Naive thymus-derived CD8-positive, alpha-beta T cell (primary cell): Measurements from ENCODE around the gene SPRY2. TPM values are rescaled to one million over a fixed set of nuclear protein-coding genes. Genes with fewer than 3 reads are reported as not detected.

Experiments used
- ATAC-seq, 2 donors: fragments of 150-1000 bp; cut with Tn5 transposase in 1 of 2; sonication (Bioruptor Pico), chemical (Tn5 transposase) in 1 of 2; 1 replicate in 1 of 2; 2 replicates in 1 of 2; pipeline ENCODE4 v1.10.0; 2021; ENCODE audit warnings: mild to moderate bottlenecking in 2 of 2, moderate library complexity in 2 of 2
- POLR2A ChIA-PET: fragments of 350-600 bp; sonication (Branson Sonifier 250); formaldehyde crosslinking; loops from one replicate; lab custom pipeline; 2021; ENCODE audit warnings: antibody characterized with exemption; lab: Charles Lee
- DNase-seq, 10 donors: peaks; one replicate each; pipeline versions ENCODE4 v3.0.0 to v3.0.0-alpha.2; 2020 to 2022
- H3K27ac Mint-ChIP-seq, 10 donors: one replicate each; pipeline ENCODE4 v1.8.0; 2020 to 2022; ENCODE audit warnings: mild to moderate bottlenecking in 10 of 10, mixed read lengths in 10 of 10, moderate library complexity in 4 of 10, inconsistent platforms in 1 of 10
- H3K27me3 Mint-ChIP-seq, 5 donors: one replicate each; pipeline ENCODE4 v1.8.0; 2021 to 2022; ENCODE audit warnings: mixed read lengths in 5 of 5
- H3K36me3 Mint-ChIP-seq, 3 donors: one replicate each; pipeline ENCODE4 v1.8.0; 2020 to 2022; ENCODE audit warnings: mixed read lengths in 3 of 3, mild to moderate bottlenecking in 2 of 3, inconsistent platforms in 1 of 3
- H3K4me1 Mint-ChIP-seq, 4 donors: one replicate each; pipeline ENCODE4 v1.8.0; 2021 to 2022; ENCODE audit warnings: mixed read lengths in 4 of 4
- H3K4me3 Mint-ChIP-seq, 10 donors: one replicate each; pipeline ENCODE4 v1.8.0; 2020 to 2022; ENCODE audit warnings: mild to moderate bottlenecking in 10 of 10, mixed read lengths in 10 of 10, moderate library complexity in 6 of 10, inconsistent platforms in 1 of 10
- H3K9me3 Mint-ChIP-seq, 9 donors: one replicate each; pipeline ENCODE4 v1.8.0; 2020 to 2022; ENCODE audit warnings: mixed read lengths in 9 of 9, mild to moderate bottlenecking in 3 of 9, inconsistent platforms in 1 of 9, moderate library complexity in 1 of 9
- polyA plus RNA-seq, 3 donors: library from polyadenylated mRNA; unstranded; fragments of 300-500 nt; fragmentation: Illumina TruSeq; gene quantifications; one replicate each; pipeline ENCODE4 v1.2.3, GENCODE V29; 2021
- total RNA-seq, 8 experiments: library from RNA in 2 of 8; stranded (reverse) in 2 of 8; gene quantifications; one replicate each; pipeline ENCODE4 v1.2.3 and lab custom pipeline; 2021 to 2026

SPRY2 gene, protein sequence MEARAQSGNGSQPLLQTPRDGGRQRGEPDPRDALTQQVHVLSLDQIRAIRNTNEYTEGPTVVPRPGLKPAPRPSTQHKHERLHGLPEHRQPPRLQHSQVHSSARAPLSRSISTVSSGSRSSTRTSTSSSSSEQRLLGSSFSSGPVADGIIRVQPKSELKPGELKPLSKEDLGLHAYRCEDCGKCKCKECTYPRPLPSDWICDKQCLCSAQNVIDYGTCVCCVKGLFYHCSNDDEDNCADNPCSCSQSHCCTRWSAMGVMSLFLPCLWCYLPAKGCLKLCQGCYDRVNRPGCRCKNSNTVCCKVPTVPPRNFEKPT
- total RNA-seq (under 1 TPM; 0.41 to 0.44 TPM), polyA plus RNA-seq (under 1 TPM in 2 of 3 donors, not detected in 1; 0.60 to 0.72 TPM), total RNA-seq (lab: John Stamatoyannopoulos, UW) (0 to 0.26 (median 0) reads per million in 6 experiments)

DNA sequence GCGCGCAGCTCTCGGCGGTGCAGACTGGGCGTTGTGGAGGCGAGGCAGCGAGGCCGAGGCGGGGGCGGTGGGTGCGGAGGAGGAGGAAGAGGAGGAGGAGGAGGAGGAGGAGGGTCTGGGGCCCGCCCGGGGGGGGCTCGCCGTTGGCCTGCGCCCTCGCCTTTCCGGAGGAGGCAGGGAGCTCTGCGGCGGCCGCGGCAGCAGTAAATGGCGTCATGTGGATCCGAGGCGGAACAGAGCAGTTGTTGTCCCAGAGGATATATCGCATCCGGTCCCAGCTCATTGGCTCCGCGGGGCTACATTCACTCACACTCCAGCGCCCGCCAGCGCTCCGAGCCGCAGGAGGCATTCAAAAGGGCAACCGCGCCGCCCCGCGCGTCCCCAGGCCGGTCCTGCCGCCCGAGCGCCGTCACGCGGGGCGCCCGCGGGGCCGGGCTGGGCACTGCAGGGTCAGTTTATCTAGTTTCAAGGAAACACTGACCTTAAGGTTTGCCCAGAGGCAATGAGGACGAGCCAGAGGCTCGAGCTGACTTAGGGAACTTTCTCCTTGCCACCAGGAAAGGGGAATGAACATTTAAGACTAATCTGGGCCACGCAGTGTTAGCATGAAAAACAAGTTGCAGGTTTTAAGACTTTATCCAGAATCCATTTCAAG lies at the start of gene SPRY2:
Gene SPRY2 (minus strand): TSS at position 26 of the 655 bp plus-strand sequence. CDS start 3,421 bp downstream, outside the sequence.
- Mint-ChIP-seq H3K9me3 (no peaks in the 10 kb centered on the region), H3K27me3 (peaks cover 9 to 45% (median 32%) of the 10 kb centered on the region in 5 donors)
- POLR2A ChIA-PET: no interaction called here

DNA sequence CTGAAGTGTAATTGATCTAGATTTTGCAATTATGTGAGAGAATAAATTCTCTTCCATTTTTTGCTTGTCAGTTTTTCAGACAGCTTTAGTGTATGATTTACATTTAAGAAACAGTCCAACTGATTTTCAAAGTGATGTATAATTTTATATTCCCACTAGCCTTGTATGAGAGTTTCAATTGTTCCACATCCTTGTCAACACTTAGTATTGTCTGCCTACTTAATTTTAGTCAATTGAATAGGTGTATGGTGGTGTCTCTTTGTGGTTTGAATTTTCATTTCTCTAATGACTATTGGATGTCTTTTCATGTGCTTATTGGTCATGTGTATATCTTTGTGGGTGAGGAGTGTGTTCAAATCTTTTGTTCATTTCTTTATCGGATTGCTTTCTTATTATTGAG lies 49.4 kb upstream of the SPRY2 start:
- H3K36me3 Mint-ChIP-seq: peaks cover 0 to 3% (median 0%) of the 10 kb centered on the region in 3 donors

More for the DNA sequence above, at the start of gene SPRY2:
- H3K36me3 Mint-ChIP-seq: peaks cover 0 to 3% (median 2%) of the 10 kb centered on the region in 3 donors
- ATAC-seq (peak; percentile 28 to 48), DNase-seq (peak in 3 of 10 donors; percentile 15 to 16 (median 16))
- peaks cover 5 to 36% (median 20%) of the 10 kb centered on the region in 4 donors for H3K4me1 Mint-ChIP-seq
- H3K4me3 Mint-ChIP-seq: peak within 1 kb of the TSS in 8 of 10 donors; percentile 78 to 89 (median 86)
- peak within 1 kb of the TSS in 4 of 10 donors; percentile 12 to 49 (median 30) for H3K27ac Mint-ChIP-seq

DNA sequence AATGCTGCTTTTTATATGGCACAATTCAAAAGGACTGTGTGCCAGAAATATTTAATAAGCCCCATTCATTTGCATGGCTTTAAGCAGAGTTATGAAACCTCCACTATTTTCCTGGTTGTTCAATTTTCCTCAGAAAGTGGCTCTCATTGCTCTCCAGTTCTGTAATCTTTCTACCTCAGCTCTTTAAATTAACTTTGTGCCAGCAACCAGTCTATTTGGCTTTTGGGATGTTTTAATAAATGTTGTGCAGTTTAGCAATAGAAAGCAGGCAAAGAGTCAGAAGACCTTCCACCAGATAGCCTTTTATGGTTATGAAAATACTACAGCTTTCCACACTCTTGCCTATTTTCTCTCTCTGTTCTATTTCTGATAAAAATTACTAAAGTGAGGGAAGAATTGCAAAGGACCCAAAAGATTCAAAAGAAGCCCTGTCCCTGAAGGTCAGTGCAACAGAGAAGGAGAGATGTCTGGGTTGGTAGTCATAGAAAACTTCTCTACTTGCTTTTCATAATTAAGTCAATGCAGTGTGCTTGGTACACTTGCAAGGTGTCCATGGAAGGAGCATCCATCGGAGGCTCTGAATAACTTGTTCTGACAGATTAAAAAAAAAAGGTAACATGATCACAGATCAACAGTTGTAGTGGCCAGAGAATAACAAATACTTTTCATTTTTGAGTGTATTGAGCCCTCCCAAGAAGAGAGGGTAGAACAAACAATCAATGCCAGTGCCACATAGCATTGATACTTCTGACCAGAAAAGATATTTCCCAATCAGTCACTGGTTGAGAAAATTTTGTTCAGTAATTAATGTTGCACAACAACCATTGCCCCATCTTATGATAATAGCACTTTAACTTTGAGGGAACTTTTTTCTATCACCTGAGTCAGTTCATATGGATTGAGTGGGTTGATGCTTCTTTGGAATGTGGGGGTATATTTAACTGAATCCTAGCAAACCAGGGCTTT lies 48.4 kb upstream of the SPRY2 start:
- Mint-ChIP-seq H3K27ac (no peak overlapping the region), H3K27me3 (peaks cover 0 to 9% (median 2%) of the 10 kb centered on the region in 5 donors), H3K9me3 (peaks cover 6 to 21% (median 10%) of the 10 kb centered on the region in 9 donors), H3K4me1 (peaks cover 0 to 10% (median 4%) of the 10 kb centered on the region in 4 donors), H3K4me3 (no peak overlapping the region), H3K36me3 (peaks cover 0 to 3% (median 0%) of the 10 kb centered on the region in 3 donors)
- no peak for ATAC-seq
- no peak for DNase-seq
- POLR2A ChIA-PET: no interaction called here

More for the DNA sequence above, 49.4 kb upstream of the SPRY2 start:
- DNase-seq (no peak), ATAC-seq (no peak)
- Mint-ChIP-seq H3K4me1 (peaks cover 0 to 10% (median 4%) of the 10 kb centered on the region in 4 donors), H3K9me3 (peaks cover 6 to 26% (median 10%) of the 10 kb centered on the region in 9 donors), H3K27ac (no peak overlapping the region), H3K27me3 (peaks cover 0 to 9% (median 2%) of the 10 kb centered on the region in 5 donors), H3K4me3 (no peak overlapping the region)
- POLR2A ChIA-PET: no interaction called here

DNA sequence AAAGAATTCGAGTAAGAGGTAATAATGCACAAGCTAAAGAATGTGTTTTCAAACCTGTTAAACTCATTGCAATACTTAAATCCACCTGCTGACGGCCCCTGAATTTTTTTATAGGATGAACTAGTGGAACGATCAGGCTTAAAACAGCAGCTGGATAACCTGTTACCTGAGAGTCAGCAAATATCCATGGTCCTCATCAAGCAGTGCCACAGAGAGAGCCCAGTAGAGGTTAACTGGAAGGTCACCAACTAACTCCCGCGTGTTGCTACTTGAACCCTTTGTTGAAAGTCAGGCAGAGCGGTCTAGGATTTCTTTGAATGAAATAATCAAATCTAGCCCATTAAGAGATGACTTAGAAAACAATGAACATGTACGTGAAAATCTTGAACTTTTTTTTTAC lies 47.6 kb upstream of the SPRY2 start:
- H3K36me3 Mint-ChIP-seq: peaks cover 0 to 1% (median 0%) of the 10 kb centered on the region in 3 donors
- POLR2A ChIA-PET: no interaction called here
- peaks cover 0 to 10% (median 4%) of the 10 kb centered on the region in 4 donors for H3K4me1 Mint-ChIP-seq
- no peak for ATAC-seq
- H3K27ac Mint-ChIP-seq: no peak overlapping the region
- peaks cover 2 to 15% (median 5%) of the 10 kb centered on the region in 9 donors for H3K9me3 Mint-ChIP-seq
- DNase-seq: no peak
- H3K27me3 Mint-ChIP-seq: peaks cover 0 to 4% (median 2%) of the 10 kb centered on the region in 5 donors
- no peak overlapping the region for H3K4me3 Mint-ChIP-seq

DNA sequence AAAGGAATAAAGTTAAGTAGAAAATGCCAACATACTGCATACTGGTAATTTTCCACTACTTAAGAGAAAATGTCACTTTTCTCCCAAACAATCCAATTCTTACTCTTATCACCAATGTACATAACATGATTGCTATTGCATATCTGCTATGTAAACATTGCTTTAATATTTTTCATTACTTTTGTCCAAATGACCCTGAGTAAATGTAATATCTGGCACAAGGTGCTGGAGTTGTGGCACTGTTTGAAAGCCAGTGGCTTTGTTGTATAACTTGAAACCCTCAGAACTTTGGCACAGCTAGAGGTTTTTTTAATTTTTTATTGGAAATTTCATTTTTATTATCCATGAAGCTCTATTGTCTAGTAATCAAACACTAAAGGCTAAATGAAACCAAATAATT lies 45.7 kb upstream of the SPRY2 start:
- Mint-ChIP-seq H3K4me3 (no peak overlapping the region), H3K27me3 (no peaks in the 10 kb centered on the region)

DNA sequence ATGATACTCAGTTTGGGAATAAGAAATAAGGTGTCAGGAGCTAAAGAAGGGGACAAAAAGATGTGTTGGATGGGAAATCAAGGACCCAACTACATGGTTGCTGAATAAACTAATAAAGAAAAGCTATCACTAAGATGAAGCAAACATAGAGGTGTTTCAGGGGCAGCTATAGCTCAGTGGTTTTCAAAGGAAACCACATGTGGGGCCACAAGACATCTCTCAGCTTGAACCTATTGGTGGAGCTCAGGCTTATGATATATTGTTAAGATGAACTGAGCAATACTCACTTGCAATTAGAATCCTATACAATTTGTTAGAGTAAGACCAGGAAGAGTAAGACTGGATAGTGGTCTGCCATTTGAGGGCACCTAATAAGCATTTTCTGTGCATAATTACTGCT lies 45.1 kb upstream of the SPRY2 start:
- no peak overlapping the region for H3K27ac Mint-ChIP-seq
- ATAC-seq (no peak), DNase-seq (peak in 1 of 10 donors; percentile 12)
- peaks cover 0 to 10% (median 4%) of the 10 kb centered on the region in 4 donors for H3K4me1 Mint-ChIP-seq
- no peak overlapping the region for H3K4me3 Mint-ChIP-seq
- H3K27me3 Mint-ChIP-seq: no peaks in the 10 kb centered on the region
- POLR2A ChIA-PET: no interaction called here
- H3K9me3 Mint-ChIP-seq: peaks cover 0 to 9% (median 5%) of the 10 kb centered on the region in 9 donors
- H3K36me3 Mint-ChIP-seq: peaks cover 0 to 3% (median 0%) of the 10 kb centered on the region in 3 donors

More for the DNA sequence above, 45.7 kb upstream of the SPRY2 start:
- H3K4me1 Mint-ChIP-seq: peaks cover 0 to 10% (median 4%) of the 10 kb centered on the region in 4 donors
- ATAC-seq (no peak), DNase-seq (no peak)
- no peak overlapping the region for H3K27ac Mint-ChIP-seq
- peaks cover 0 to 3% (median 1%) of the 10 kb centered on the region in 3 donors for H3K36me3 Mint-ChIP-seq
- POLR2A ChIA-PET: no interaction called here
- H3K9me3 Mint-ChIP-seq: peaks cover 0 to 9% (median 3%) of the 10 kb centered on the region in 9 donors

DNA sequence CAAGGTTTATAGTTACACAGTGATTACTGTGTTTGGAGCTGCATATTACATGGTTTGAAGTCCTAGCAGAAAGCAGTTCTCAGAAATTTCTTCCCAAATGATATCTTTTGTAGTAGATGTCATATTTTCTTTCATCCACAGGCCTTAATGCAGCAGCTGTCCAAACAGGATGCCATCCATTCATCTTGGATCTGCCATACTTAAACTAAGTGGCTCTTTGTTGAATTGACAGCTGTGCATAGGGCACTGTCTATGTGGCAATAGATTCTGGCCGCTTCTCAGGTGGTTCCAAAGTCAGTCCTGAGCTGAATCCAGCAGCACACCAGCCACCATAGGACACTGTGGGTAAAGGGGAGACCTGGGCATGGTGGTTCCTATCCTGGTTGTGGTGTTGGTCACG lies 41.6 kb upstream of the SPRY2 start:
- H3K9me3 Mint-ChIP-seq: peaks cover 0 to 2% (median 0%) of the 10 kb centered on the region in 9 donors
- H3K36me3 Mint-ChIP-seq: peaks cover 0 to 3% (median 0%) of the 10 kb centered on the region in 3 donors
- H3K4me1 Mint-ChIP-seq: peaks cover 0 to 10% (median 4%) of the 10 kb centered on the region in 4 donors
- no peak overlapping the region for H3K27ac Mint-ChIP-seq
- H3K27me3 Mint-ChIP-seq: no peaks in the 10 kb centered on the region
- ATAC-seq: no peak
- H3K4me3 Mint-ChIP-seq: no peak overlapping the region
- no peak for DNase-seq
- POLR2A ChIA-PET: no interaction called here

DNA sequence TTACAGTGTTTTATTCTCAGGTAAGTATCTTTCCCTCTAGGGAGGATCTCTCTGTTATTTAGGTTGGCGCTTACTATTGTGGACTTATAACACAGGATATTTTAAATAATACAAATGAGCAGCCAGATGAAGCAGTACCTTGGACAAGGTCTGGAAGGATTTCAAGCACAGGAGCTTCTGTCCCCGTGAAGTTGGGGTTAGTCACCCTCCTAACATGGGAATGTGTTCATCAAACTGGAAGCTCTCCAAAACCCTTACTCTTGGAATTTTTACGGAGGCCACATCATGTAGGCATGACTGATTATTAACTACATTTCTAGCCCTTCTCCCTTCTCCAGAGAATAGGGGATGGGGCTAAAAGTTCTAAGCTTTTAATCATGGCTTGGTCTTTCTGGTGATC lies 38.3 kb upstream of the SPRY2 start:
- POLR2A ChIA-PET: no interaction called here
- DNase-seq: no peak

DNA sequence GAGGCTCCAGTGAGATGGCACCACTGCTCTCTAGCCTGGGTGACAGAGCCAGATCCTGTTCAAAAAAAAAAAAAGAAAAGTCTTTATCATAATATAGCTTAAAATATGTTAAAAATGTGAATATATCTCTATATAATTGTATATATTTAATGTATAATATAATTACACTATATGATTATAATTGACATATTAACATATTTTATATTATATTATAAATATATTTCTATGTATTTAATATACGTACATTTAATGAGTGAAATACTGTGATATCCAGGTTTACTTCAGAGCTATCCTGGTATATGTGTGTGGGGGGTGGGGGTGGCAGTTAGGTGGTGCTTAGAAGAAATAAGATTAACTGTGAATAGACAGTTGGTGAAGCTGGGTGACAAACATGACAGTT lies 35.6 kb upstream of the SPRY2 start:
- H3K27ac Mint-ChIP-seq: no peak overlapping the region
- POLR2A ChIA-PET: no interaction called here
- no peak for DNase-seq
- no peaks in the 10 kb centered on the region for H3K36me3 Mint-ChIP-seq
- ATAC-seq: no peak
- H3K27me3 Mint-ChIP-seq: peaks cover 0 to under 1% (median 0%) of the 10 kb centered on the region in 5 donors
- no peak overlapping the region for H3K4me3 Mint-ChIP-seq
- H3K9me3 Mint-ChIP-seq: peaks cover 0 to 1% (median 0%) of the 10 kb centered on the region in 9 donors
- no peaks in the 10 kb centered on the region for H3K4me1 Mint-ChIP-seq

More for the DNA sequence above, 38.3 kb upstream of the SPRY2 start:
- Mint-ChIP-seq H3K4me3 (no peak overlapping the region), H3K27me3 (no peaks in the 10 kb centered on the region), H3K36me3 (peaks cover 0 to 3% (median 0%) of the 10 kb centered on the region in 3 donors), H3K9me3 (peaks cover 0 to 2% (median 0%) of the 10 kb centered on the region in 9 donors), H3K27ac (no peak overlapping the region), H3K4me1 (no peaks in the 10 kb centered on the region)
- ATAC-seq: no peak

DNA sequence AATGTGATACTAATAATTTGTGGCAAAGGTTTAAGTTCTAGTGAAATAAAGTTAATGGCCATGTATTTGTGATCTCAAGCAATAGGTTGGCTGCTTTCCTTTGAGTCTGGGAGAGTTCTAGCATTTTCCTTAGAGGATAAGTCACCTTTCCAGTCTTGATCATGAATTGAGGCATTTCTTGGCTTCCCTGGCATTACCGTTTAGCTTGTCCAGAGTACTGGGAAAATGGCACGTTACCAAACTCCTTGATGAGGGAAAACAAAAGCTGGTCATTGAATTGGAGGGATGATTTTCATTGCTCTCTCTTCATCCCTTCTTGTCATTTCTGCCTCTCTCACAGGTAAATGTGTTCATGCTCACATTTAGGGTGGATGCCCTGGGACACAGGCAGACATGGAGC lies 34.0 kb upstream of the SPRY2 start:
- POLR2A ChIA-PET: no interaction called here
- Mint-ChIP-seq H3K27ac (no peak overlapping the region), H3K27me3 (peaks cover 0 to 5% (median 0%) of the 10 kb centered on the region in 5 donors), H3K9me3 (no peaks in the 10 kb centered on the region), H3K4me1 (no peaks in the 10 kb centered on the region), H3K4me3 (no peak overlapping the region), H3K36me3 (no peaks in the 10 kb centered on the region)
- DNase-seq (no peak), ATAC-seq (no peak)

DNA sequence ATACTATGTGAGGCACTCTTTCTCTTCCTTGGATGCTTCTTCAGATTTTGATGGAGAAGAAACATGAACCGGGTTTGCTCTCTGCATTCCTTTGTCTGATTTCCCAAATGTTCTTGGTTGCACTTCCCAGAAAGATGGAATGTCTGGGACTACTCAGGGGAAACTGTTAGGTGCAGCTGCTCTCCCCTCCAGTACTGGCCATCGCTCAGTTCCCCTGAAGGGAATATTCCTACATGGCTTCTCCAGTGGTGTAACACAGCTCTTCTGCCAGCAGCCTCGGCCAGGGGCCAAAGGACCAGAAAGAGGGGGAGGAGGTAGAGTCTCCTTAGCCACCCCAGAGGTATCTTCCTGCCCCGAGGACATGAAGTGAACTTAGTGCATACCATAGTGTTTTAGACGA lies 33.5 kb upstream of the SPRY2 start:
- Mint-ChIP-seq H3K27me3 (peaks cover 0 to 5% (median 0%) of the 10 kb centered on the region in 5 donors), H3K4me1 (no peaks in the 10 kb centered on the region), H3K4me3 (no peak overlapping the region), H3K27ac (no peak overlapping the region), H3K36me3 (no peaks in the 10 kb centered on the region), H3K9me3 (no peaks in the 10 kb centered on the region)
- POLR2A ChIA-PET: no interaction called here
- ATAC-seq (no peak), DNase-seq (no peak)
